Measurements from ENCODE around the gene COMMD1. TPM values are rescaled to one million over a fixed set of nuclear protein-coding genes. Genes with fewer than 3 reads are reported as not detected.

Gene COMMD1
- polyA plus RNA-seq, 1 donor (not counting 4 experiments of a cell fraction or from before 2014, with no cell fraction given): 44.8 TPM

DNA sequence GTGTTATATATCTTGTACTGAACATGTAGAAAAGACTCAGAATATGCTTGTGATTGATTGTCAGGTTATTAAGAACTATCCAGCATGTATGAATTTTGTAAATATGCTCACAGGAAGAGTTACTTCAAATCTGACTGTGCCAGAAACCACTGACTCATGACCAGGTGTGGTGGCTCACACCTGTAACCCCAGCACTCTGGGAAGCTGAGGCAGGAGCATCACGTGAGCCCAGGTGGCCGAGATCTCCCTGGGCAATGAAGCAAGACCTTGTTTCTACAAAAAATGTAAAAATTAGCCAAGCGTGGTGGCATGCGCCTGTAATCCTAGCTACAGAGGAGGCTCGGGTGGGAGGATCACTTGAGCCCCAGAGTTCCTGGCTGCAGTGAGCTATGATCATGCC, 126.6 kb downstream of the COMMD1 start:
- FAIRE-seq: no peak
- TF ChIP-seq EZH2 (IDR thresholded peaks at IDR 0.05; ENCODE audit: low read length): no peak
- TF ChIP-seq, protein P1, sequence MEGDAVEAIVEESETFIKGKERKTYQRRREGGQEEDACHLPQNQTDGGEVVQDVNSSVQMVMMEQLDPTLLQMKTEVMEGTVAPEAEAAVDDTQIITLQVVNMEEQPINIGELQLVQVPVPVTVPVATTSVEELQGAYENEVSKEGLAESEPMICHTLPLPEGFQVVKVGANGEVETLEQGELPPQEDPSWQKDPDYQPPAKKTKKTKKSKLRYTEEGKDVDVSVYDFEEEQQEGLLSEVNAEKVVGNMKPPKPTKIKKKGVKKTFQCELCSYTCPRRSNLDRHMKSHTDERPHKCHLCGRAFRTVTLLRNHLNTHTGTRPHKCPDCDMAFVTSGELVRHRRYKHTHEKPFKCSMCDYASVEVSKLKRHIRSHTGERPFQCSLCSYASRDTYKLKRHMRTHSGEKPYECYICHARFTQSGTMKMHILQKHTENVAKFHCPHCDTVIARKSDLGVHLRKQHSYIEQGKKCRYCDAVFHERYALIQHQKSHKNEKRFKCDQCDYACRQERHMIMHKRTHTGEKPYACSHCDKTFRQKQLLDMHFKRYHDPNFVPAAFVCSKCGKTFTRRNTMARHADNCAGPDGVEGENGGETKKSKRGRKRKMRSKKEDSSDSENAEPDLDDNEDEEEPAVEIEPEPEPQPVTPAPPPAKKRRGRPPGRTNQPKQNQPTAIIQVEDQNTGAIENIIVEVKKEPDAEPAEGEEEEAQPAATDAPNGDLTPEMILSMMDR (optimal IDR thresholded peaks at IDR 0.05 in 1 of 3, IDR thresholded peaks at IDR 0.05 in 1 of 3, conservative IDR thresholded peaks at IDR 0.05 in 1 of 3; ENCODE audit: extremely low read depth in 1 of 3, insufficient read depth in 2 of 3, low read length in 3 of 3): no peak

DNA sequence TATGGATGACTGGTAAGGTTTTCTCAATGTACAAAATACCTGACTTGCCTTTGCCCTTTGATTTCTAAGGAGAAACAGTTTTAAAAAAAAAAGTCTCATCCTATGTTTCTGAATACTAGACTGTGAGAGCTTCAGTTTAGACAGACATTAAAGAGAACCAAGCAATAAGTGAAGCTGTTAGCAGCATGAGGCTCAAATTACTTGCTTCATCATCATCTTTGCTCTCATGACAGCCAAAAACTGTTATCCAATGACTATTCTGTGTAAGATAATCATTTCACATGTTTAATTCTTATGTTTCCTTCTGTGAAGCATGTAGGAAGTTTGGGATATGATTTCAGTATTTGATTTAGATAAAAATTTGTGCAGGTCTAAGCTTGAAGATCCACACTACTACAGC, 129.2 kb downstream of the COMMD1 start:
- DNase-seq (ENCODE audit: low read depth, low spot score) (no peak), FAIRE-seq (no peak)
- H3K4me1 ChIP-seq (ENCODE audit: control insufficient read depth, extremely low read depth, insufficient read depth, low read length): peaks cover 12% of the 10 kb centered on the region
- H4K20me1 ChIP-seq (ENCODE audit: control insufficient read depth, extremely low read depth, insufficient read depth, low read length): no peaks in the 10 kb centered on the region
- no peaks in the 10 kb centered on the region for H3K9me1 ChIP-seq (ENCODE audit: control insufficient read depth, extremely low read depth, insufficient read depth, low read length)
- H3K4me2 ChIP-seq (ENCODE audit: control insufficient read depth, extremely low read depth, insufficient read depth, low read depth, low read length): no peak overlapping the region
- H3K9ac ChIP-seq (ENCODE audit: control insufficient read depth, extremely low read depth, insufficient read depth, low read length): no peak overlapping the region
- dilution Hi-C loops (cut with MboI; ENCODE audit: extremely low pct_ligation_motif_present, low sequenced_read_pairs): no loop called here
- H3K4me3 ChIP-seq (ENCODE audit: control insufficient read depth in 2 of 3, extremely low read depth in 1 of 3, insufficient read depth in 2 of 3, low read depth in 1 of 3, low read length in 3 of 3): no peak overlapping the region
- no peaks in the 10 kb centered on the region for H3K36me3 ChIP-seq (ENCODE audit: control insufficient read depth in 2 of 2, extremely low read depth in 1 of 2, insufficient read depth in 2 of 2, low read length in 2 of 2)
- H3K27me3 ChIP-seq (ENCODE audit: control insufficient read depth, extremely low read depth, insufficient read depth, low read length): no peaks in the 10 kb centered on the region
- TF ChIP-seq EZH2 (IDR thresholded peaks at IDR 0.05; ENCODE audit: low read length): no peak
- TF ChIP-seq, protein P1 (optimal IDR thresholded peaks at IDR 0.05 in 1 of 3, IDR thresholded peaks at IDR 0.05 in 1 of 3, conservative IDR thresholded peaks at IDR 0.05 in 1 of 3; ENCODE audit: extremely low read depth in 1 of 3, insufficient read depth in 2 of 3, low read length in 3 of 3): no peak
- H2AFZ ChIP-seq (ENCODE audit: control insufficient read depth, low read length): no peak overlapping the region
- no peak overlapping the region for H3K27ac ChIP-seq (ENCODE audit: control insufficient read depth, insufficient read depth, low read length)
- no peaks in the 10 kb centered on the region for H3K9me3 ChIP-seq (ENCODE audit: control insufficient read depth, low read depth, low read length)
- H3K79me2 ChIP-seq (ENCODE audit: control insufficient read depth, insufficient read depth, low read length): no peaks in the 10 kb centered on the region

More for the DNA sequence above, 126.6 kb downstream of the COMMD1 start:
- dilution Hi-C loops (cut with MboI; ENCODE audit: extremely low pct_ligation_motif_present, low sequenced_read_pairs): no loop called here
- Histone ChIP-seq H2AFZ (ENCODE audit: control insufficient read depth, low read length) (no peak overlapping the region), H3K36me3 (ENCODE audit: control insufficient read depth in 2 of 2, extremely low read depth in 1 of 2, insufficient read depth in 2 of 2, low read length in 2 of 2) (no peaks in the 10 kb centered on the region), H3K27ac (ENCODE audit: control insufficient read depth, insufficient read depth, low read length) (no peak overlapping the region), H3K79me2 (ENCODE audit: control insufficient read depth, insufficient read depth, low read length) (no peaks in the 10 kb centered on the region), H3K4me1 (ENCODE audit: control insufficient read depth, extremely low read depth, insufficient read depth, low read length) (no peaks in the 10 kb centered on the region), H3K9ac (ENCODE audit: control insufficient read depth, extremely low read depth, insufficient read depth, low read length) (no peak overlapping the region), H3K4me3 (ENCODE audit: control insufficient read depth in 2 of 3, extremely low read depth in 1 of 3, insufficient read depth in 2 of 3, low read depth in 1 of 3, low read length in 3 of 3) (no peak overlapping the region), H3K27me3 (ENCODE audit: control insufficient read depth, extremely low read depth, insufficient read depth, low read length) (no peaks in the 10 kb centered on the region), H3K9me1 (ENCODE audit: control insufficient read depth, extremely low read depth, insufficient read depth, low read length) (no peaks in the 10 kb centered on the region), H3K9me3 (ENCODE audit: control insufficient read depth, low read depth, low read length) (no peaks in the 10 kb centered on the region), H4K20me1 (ENCODE audit: control insufficient read depth, extremely low read depth, insufficient read depth, low read length) (no peaks in the 10 kb centered on the region), H3K4me2 (ENCODE audit: control insufficient read depth, extremely low read depth, insufficient read depth, low read depth, low read length) (no peak overlapping the region)
- DNase-seq (ENCODE audit: low read depth, low spot score): no peak
